Heart left ventricle (tissue), 16 donors: ENCODE measurements around the gene DMAC2. TPM values are rescaled to one million over a fixed set of nuclear protein-coding genes. Genes with fewer than 3 reads are reported as not detected.

Experiments
- ATAC-seq, 4 donors: fragments of 200-7000 bp; cut with Tn5 transposase; one replicate each; pipeline ENCODE4 v1.9.1; 2020 to 2022; ENCODE audit warnings: moderate library complexity in 4 of 4, mild to moderate bottlenecking in 3 of 4, moderate number of reproducible peaks in 1 of 4
- DNase-seq, 5 donors: peaks; one replicate each; pipeline ENCODE4 v3.0.0-alpha.2; 2020
- H3K27ac ChIP-seq, 12 donors: fragments of 200-600 bp; sonication (generic) in 4 of 12; one replicate each; pipeline versions ENCODE4 v1.5.0 to v1.8.0; 2016 to 2022; ENCODE audit warnings: mild to moderate bottlenecking in 2 of 12
- H3K27me3 ChIP-seq, 9 donors: fragments of 200-600 bp; sonication (generic) in 2 of 9; one replicate each; pipeline versions ENCODE4 v1.5.1 to v1.8.0; 2016 to 2022; ENCODE audit warnings: mild to moderate bottlenecking in 3 of 9
- H3K36me3 ChIP-seq, 9 donors: fragments of 200-600 bp; sonication (generic) in 2 of 9; one replicate each; pipeline versions ENCODE4 v1.5.0 to v1.8.0; 2018 to 2022; ENCODE audit warnings: mild to moderate bottlenecking in 2 of 9
- H3K4me1 ChIP-seq, 12 donors: fragments of 200-600 bp; sonication (generic) in 4 of 12; one replicate each; pipeline versions ENCODE4 v1.5.0 to v1.8.0; 2016 to 2022; ENCODE audit warnings: mild to moderate bottlenecking in 3 of 12
- H3K4me3 ChIP-seq, 12 donors: fragments of 200-600 bp; sonication (generic) in 4 of 12; one replicate each; pipeline versions ENCODE4 v1.5.0 to v1.8.0; 2017 to 2022; ENCODE audit warnings: mild to moderate bottlenecking in 9 of 12, moderate library complexity in 4 of 12
- H3K9me3 ChIP-seq, 12 donors: fragments of 200-600 bp; sonication (generic) in 4 of 12; one replicate each; pipeline versions ENCODE4 v1.5.0 to v1.8.0; 2016 to 2022; ENCODE audit warnings: mild to moderate bottlenecking in 1 of 12
- POLR2A ChIP-seq, 2 donors: fragments of 450-650 bp; IDR thresholded peaks; one replicate each; pipeline ENCODE4 v1.6.1; 2017; ENCODE audit warnings: antibody characterized with exemption in 2 of 2, mild to moderate bottlenecking in 2 of 2, moderate library complexity in 2 of 2
- WGBS, 4 donors: extraction: QIAGEN DNeasy Blood & Tissue Kit in 2 of 4; methylation state at CpG; one replicate each; pipeline versions ENCODE4 v1.1.5 to v1.1.7; 2013 to 2018; 5-methylcytosine and 5-hydroxymethylcytosine counted together
- intact Hi-C, 10 donors: fragments of 100-400 bp; cut with DNase I; formaldehyde crosslinking; loops; one replicate each; pipeline versions ENCODE4 v1.11.1 to v1.14.2; 2022
- polyA plus RNA-seq, 2 donors: library from polyadenylated mRNA; stranded (reverse); fragments of 200-250 nt; gene quantifications; one replicate each; pipeline ENCODE4 v1.2.3, GENCODE V29; 2013
- total RNA-seq, 9 donors: library from RNA; depleted of rRNA in 2 of 9; stranded (reverse); fragments of >200 nt in 2 of 9; fragmentation: NEBNext Ultra II Directional in 3 of 9; extraction: Animal tissue kit (Norgen Biotek cat#: 25700) in 3 of 9; gene quantifications; one replicate each; pipeline versions ENCODE4 v1.1.0 to v1.2.4, GENCODE V29; 2016 to 2023
- TF ChIP-seq, protein P1 (sequence below), 12 donors: fragments of 200-600 bp; sonication (generic) in 4 of 12; IDR thresholded peaks; one replicate each; pipeline versions ENCODE4 v1.5.0 to v1.8.0; 2018 to 2022; ENCODE audit warnings: antibody characterized with exemption in 12 of 12, mild to moderate bottlenecking in 5 of 12
- donor health status: ischemic (EF 13 %, LVEDD 7.1; RV severe dilation, severe dysfunction).
- donor health status: healthy with polysubstance abuse.
- donor health status: DM: no; HTN: yes; CAD: no.
- donor health status: DM: no; HTN: no; CAD: no.
- donor health status: ischemic (EF 25% LVEDD 6.9; RV normal size, moderate dysfunction).
- donor health status: ischemic (EF 25% LVEDD 5.7; RV mildly dilated, moderate dysfunction).
- donor health status: healthy.
- donor health status: DM: yes; HTN: yes; CAD: no.
- donor health status: ischemic (EF 35%, LVEDD 5.7; RV mildly dilated, moderate dysfunction).
- donor health status: nonischemic (EF 11% LVEDD 7.7; RV severe dilation, severe dysfunction).
- donor health status: DM: yes; HTN: yes; CAD: no.
- donor health status: PGD.
- donor health status: ischemic (EF 29% LVEDD 5.4; RV normal size, mild dysfunction).
- donor health status: nonischemic (EF 23%, LVEDD 6.1; RV moderate dilation, normal function).

Gene DMAC2
- total and polyA plus RNA-seq, 11 donors = 67.9 to 138 (median 114) TPM

DNA sequence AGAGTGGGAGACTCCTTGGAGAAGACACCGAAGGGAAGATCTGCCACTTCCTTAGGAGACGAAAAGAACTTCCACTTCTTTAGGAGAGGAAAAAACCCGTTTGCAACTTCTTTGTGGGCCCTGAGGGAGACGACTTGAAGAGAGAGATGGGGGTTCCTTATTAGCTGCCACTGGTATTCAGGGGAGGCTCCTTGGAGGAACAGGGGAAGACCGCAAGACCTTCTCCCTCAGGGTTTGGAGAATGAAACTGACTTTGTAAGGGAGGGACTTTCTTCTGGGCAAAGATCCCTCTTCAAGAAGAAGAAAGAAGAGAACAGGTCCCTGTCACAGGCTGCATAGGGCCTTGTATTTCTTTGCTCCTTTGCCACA is 41.7 kb downstream of the DMAC2 start:
- H3K27me3 ChIP-seq = no peaks in the 10 kb centered on the region
- H3K36me3 ChIP-seq = peaks cover 0 to 7% (median 0%) of the 10 kb centered on the region in 9 donors
- DNase-seq = no peak
- H3K9me3 ChIP-seq = no peaks in the 10 kb centered on the region
- peak overlapping the region; percentile 61 to 99 (median 90) for H3K4me3 ChIP-seq
- 0 to 1% (median 1%) methylated on average over 5 of the region's 5 CpGs for WGBS, 4 donors
- intact Hi-C loops = loop anchor here in 6 of 10 donors (2.0 to 5.0 kb wide), 3 partner anchors 39 to 44 kb away; partner anchors contain the start of genes DMAC2 (in 5 of the 6) and ERICH4 (in 1 of the 6)
- ATAC-seq = no peak
- H3K4me1 ChIP-seq = peaks cover 4 to 48% (median 34%) of the 10 kb centered on the region in 12 donors
- TF ChIP-seq, protein P1, sequence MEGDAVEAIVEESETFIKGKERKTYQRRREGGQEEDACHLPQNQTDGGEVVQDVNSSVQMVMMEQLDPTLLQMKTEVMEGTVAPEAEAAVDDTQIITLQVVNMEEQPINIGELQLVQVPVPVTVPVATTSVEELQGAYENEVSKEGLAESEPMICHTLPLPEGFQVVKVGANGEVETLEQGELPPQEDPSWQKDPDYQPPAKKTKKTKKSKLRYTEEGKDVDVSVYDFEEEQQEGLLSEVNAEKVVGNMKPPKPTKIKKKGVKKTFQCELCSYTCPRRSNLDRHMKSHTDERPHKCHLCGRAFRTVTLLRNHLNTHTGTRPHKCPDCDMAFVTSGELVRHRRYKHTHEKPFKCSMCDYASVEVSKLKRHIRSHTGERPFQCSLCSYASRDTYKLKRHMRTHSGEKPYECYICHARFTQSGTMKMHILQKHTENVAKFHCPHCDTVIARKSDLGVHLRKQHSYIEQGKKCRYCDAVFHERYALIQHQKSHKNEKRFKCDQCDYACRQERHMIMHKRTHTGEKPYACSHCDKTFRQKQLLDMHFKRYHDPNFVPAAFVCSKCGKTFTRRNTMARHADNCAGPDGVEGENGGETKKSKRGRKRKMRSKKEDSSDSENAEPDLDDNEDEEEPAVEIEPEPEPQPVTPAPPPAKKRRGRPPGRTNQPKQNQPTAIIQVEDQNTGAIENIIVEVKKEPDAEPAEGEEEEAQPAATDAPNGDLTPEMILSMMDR (IDR thresholded peaks at IDR 0.05) = no peak
- no peak for TF ChIP-seq POLR2A (IDR thresholded peaks at IDR 0.05)
- H3K27ac ChIP-seq = peak overlapping the region; percentile 83 to 98 (median 91)

DNA sequence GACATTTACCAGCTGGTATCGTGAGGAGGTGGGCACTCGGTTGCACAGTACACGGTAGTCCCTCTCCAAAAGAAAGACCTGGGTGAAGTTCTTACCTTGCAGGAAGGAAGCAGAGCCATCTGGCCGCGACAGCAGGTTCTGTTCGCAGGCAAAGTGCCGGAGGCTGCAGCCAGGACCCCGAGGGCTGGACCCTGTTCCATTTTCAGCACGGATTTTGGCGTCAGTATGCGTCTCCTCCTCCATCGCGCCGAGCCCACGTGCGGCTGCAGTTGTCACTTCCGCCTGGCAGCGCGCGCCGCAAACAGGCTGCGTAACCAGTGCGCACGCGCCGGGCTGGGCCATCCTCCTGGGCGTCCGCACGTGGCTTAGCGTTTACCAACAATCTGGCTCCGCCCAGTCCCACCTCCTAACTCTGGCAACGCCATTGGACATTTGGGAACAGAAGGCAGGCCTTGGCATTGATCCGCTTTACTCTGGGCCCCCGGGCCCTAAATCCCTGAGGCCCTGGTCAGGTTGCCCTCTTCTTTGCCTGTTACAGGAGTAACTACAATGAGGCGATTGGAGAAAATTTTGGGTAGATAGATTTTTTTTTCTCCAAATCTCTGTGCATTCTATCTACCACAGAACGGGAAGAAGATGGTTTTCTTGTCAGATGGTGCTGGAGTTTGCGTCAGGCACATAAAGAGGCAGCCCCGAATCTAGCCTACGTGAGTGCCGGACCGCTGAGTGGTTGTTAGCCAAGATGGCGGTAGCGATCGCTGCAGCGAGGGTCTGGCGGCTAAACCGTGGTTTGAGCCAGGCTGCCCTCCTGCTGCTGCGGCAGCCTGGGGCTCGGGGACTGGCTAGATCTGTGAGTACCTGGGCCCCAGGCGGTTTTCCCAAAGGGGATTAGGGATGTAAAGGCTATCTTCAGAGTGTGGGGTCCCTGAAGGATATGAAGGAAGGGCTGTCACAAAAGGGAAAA is 42.3 kb downstream of the DMAC2 start, which contains the start of the genes BCKDHA and EXOSC5:
BCKDHA (plus strand) TSS at position 733 of the 964 bp plus-strand sequence; CDS start at position 743, 10 bp downstream.
EXOSC5 (minus strand) TSS at position 274 of the 964 bp plus-strand sequence; CDS start at position 243, 31 bp downstream.
- peak; percentile 98 to 99 (median 98) for ATAC-seq

DNA sequence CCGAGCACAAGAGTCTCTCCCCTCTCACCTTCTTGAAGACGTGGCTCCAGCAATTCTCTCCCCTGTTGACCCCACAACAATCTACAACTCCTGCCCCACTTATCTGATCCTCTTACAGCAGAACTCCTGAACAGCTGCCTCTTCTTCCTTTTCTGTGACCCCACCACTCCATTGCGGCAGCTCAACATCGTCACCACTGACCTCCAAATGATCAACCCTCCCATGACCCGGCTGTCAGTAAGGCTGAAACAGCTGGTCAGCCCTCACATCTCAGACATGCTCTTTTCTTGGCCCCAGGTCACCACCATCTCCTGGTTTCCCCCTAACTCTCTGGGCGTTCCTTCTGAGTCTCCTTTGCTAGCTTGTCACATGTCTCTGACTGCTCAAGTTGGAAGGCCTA is 44.4 kb downstream of the DMAC2 start:
- no peak for TF ChIP-seq POLR2A (IDR thresholded peaks at IDR 0.05)
- TF ChIP-seq, protein P1 (IDR thresholded peaks at IDR 0.05) = no peak
- intact Hi-C loops = loop anchor here in 5 of 10 donors (5.0 kb wide), 2 partner anchors 42 to 47 kb away; partner anchors contain the start of genes DMAC2 (in 4 of the 5) and ERICH4 (in 1 of the 5)
- WGBS, 4 donors = 70 to 76% (median 74%) methylated on average over 6 of the region's 6 CpGs
- Histone ChIP-seq H3K27ac (no peak overlapping the region), H3K9me3 (no peaks in the 10 kb centered on the region), H3K36me3 (peaks cover 0 to 21% (median 15%) of the 10 kb centered on the region in 9 donors), H3K4me1 (peaks cover 4 to 33% (median 23%) of the 10 kb centered on the region in 12 donors), H3K27me3 (no peaks in the 10 kb centered on the region), H3K4me3 (no peak overlapping the region)
- ATAC-seq (no peak), DNase-seq (no peak)

More for the DNA sequence above, 42.3 kb downstream of the DMAC2 start, which contains the start of the genes BCKDHA and EXOSC5:
- peak; percentile 99 to 100 (median 99) for DNase-seq
- peak within 1 kb of the TSS; percentile 83 to 98 (median 91) for H3K27ac ChIP-seq
- H3K27me3 ChIP-seq = no peaks in the 10 kb centered on the region
- peak within 1 kb of the TSS; percentile 61 to 99 (median 90) for H3K4me3 ChIP-seq
- intact Hi-C loops = loop anchor here in 8 of 10 donors (1.0 to 5.0 kb wide), 5 partner anchors 33 to 45 kb away; partner anchors contain the start of genes DMAC2 (in 6 of the 8), B9D2 (in 1 of the 8) and ERICH4 (in 1 of the 8)
- H3K4me1 ChIP-seq = peaks cover 4 to 47% (median 33%) of the 10 kb centered on the region in 12 donors
- H3K36me3 ChIP-seq = peaks cover 0 to 7% (median 0%) of the 10 kb centered on the region in 9 donors
- peak in 1 of 2 donors; percentile 29 for TF ChIP-seq POLR2A (IDR thresholded peaks at IDR 0.05)
- TF ChIP-seq, protein P1 (IDR thresholded peaks at IDR 0.05) = peak in 1 of 12 donors; percentile 8
- 0 to 1% (median 0%) methylated on average over 49 to 50 of the region's 50 CpGs for WGBS, 4 donors
- H3K9me3 ChIP-seq = no peaks in the 10 kb centered on the region
